Globus pallidus (tissue), 1 donor: ENCODE measurements around the gene NEURL1B.
"Not testable (repeated sequence)": the region's sequence is repeated elsewhere in the genome, so short reads cannot be mapped to it uniquely, and the experiment has no call there.

Experiments
- DNase-seq: peaks from one replicate; pipeline ENCODE4 v3.0.0-alpha.2; 2015; ENCODE audit warnings: low spot score

The NEURL1B gene, protein sequence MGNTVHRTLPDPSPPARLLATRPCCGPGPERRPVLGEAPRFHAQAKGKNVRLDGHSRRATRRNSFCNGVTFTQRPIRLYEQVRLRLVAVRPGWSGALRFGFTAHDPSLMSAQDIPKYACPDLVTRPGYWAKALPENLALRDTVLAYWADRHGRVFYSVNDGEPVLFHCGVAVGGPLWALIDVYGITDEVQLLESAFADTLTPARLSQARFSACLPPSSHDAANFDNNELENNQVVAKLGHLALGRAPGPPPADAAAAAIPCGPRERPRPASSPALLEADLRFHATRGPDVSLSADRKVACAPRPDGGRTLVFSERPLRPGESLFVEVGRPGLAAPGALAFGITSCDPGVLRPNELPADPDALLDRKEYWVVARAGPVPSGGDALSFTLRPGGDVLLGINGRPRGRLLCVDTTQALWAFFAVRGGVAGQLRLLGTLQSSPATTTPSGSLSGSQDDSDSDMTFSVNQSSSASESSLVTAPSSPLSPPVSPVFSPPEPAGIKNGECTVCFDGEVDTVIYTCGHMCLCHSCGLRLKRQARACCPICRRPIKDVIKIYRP

DNA sequence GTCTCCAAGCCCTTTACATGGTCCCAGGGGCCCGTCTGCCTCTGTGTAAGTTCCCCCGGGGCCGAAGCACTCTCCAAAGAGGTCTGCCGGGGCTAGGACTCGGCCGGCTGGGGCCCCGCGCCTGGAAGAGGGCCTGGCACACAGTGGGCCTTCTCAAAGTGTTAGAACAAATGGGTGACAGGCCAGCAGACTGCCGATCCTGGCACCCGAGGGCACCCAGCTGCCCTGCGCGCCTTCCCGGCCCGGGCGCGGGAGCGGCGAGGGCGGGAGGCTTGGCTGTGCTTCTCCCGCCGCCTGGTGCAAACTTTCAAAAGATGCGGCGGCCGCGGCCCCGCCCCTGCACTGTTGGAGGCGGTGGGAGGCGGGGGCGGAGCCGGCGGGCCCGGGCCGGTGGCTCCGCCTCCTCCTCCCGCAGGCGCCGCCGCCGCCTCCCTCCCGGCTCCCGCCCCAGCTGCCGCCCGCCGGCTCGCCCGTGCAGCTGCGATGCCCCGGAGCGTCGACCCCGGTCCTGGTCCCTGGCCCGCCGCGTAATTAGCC, at the start of gene NEURL1B:
Gene NEURL1B, plus strand, starts transcription at position 442 of the 537 bp plus-strand sequence. CDS start 144 bp downstream, outside the sequence.
- DNase-seq, result peak; percentile 86

DNA sequence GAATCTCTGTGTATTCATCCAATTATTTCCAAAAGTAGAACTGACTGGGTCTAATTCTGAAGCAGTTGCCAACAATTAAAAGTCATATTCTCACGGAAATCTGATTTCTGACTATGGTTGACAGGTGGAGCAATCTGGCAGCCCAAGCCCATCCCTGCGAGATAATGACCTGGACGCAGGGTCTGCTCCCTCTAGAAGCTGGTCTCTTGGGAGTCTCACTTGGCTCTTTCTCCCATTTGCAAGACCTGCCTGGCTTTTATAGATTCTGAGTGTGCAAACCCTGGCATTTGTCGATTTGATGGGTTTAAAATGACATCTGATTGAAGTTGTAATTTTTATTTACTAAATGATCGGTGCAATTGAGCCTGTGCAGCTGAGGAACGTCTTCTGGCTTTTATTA, 49.4 kb upstream of the NEURL1B start:
- DNase-seq, result no peak

DNA sequence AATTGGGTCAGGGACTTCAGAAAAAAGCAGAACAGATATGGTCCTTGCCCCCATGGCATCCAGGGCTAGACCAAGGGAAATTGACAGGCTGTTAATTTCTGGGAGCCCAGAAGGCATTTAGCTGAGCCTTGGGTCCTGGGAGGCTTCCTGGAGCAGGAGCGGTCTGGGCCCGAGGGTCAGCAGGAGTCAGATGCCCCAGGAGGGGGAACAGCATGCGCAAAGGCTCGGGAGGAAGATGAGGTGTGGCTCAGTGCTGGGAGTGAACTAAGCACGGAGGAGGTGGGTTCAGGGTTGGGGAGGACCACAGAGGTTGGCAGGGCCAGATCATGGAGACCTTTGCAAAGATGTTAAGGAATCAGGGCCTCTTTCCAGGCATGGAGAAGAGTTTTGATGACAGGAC, 48.2 kb upstream of the NEURL1B start:
- DNase-seq, result no peak

DNA sequence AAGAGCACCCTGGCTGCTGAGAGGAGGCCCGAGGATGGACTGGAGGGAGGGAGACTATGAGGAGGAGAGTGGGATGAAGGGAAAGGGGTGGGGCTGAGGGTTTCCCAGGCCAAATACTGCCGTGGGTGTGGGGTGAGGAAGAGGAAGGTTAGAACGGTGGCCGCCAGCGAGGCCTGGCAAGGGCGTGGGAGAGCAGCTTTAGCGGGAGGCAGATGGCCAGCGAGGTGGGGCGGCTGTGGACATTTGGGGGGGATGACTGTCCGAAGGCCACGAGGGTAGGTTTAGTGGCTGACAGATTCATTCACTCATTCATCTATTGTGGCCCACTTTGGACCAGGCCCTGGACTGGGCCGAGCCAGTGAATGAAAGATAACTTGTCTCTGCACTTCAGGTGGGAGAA, 47.8 kb upstream of the NEURL1B start:
- no peak for DNase-seq

DNA sequence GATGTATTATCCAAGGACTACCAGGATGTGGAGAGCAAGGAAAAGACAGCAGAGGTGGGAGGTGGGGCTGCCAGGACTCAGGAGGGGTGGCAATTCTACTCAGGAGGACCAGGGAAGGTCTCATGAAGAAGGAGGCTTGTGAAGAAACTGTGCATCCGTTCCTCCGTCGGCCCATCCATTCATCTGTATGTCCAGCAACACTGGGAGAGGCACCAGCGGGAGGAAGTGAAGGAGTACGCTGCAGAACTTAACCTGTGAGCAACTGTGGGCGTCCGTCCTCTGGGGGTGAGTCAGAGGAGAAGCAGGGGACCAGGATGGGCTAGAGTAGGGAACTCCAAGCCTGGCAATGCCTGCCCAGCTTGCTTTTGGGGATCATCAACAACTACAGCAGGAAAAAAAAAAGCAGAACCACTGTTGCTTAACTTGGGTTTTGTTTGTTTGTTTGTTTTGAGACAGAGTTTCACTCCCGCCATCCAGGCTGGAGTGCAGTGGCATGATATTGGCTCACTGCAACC, 47.3 kb upstream of the NEURL1B start:
- DNase-seq, result no peak

DNA sequence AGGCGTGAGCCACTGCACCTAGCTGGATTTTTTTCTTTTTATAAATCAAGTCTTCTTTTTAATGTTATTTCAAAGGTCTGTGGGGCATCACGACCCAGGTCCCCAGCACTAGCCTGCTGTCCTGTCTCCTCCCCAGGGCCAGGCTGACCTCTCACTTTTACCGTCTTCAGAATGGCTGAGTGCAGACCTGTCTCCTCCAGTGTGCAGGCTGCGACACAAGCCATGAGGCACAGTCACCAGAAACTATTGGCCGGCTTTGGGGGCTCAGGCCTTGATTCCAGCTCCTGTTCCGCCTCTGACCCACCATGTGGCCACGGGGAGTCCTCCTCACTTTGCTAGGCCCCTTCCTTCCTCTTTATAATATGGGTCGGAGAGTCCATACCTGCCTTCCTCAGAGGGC, 46.6 kb upstream of the NEURL1B start:
- DNase-seq, result no peak

DNA sequence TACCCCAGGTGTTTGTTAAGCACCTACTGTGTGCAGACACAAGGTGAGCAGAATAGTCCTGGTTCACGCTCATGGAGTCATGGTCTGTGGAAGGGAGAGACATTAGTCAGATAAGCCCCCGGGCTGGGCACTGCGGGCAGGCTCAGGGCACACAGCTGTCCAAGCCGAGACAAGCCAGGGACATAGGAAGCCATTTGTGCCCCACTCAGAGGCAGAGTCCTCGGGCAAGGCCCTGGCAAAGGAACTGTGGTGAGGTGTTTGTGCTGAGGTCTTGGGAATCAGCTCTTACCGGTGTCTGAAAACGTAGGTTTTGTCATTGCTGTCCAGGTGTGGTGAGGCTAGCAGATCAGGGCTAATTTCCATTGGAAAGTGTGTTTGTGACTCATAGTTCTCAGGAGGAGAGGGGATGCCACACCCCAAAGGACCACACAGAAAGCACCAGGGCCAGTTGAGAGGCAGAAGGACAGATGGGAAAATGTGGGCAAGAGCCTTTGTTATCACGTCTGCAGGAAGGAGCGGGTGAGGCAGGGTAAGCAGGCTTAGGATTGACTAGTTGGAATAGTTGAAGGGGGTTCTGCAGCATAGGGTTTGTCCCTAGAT, 46.1 kb upstream of the NEURL1B start:
- DNase-seq, result no peak

DNA sequence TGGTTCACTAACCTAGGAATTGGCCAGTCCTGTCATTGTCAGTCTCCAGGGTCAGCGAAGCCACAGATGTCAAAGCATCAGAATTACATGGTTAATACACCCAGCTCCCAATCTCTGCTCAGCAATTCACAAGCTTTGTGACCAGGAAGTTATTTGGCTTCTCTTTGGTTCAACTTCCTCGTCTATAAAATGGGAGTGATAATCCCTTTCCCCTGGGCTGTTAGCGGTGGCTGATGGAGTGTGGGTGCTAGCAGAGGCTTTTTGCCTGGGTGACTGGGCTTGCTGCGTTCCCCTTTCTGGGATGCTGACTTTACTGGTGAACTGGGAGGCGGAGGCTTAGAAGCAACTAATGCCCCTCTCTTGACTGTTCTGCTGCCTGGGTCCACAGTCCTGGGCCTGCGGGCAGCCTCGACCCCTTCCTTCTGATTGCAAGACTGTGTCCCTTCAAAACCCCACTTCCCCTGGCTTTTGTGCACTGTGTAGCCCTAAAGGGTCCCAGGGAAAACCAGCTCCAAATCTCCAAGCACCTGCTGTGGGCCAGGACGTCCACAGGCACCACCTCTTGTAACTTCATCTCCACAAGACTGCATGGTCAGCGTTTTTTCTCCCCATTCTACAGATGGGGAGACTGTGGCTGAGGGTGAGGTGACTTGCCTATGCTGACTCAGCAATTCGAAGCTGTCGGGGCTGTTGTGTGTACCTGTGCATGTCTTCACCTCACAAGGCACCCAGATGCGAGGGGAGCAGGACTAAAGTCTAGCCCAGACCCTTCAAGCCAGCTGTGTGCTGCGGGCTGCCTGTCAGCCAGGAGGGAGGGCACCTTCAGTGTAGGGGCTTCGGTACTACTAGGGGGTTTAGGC, 45.2 kb upstream of the NEURL1B start:
- no peak for DNase-seq

DNA sequence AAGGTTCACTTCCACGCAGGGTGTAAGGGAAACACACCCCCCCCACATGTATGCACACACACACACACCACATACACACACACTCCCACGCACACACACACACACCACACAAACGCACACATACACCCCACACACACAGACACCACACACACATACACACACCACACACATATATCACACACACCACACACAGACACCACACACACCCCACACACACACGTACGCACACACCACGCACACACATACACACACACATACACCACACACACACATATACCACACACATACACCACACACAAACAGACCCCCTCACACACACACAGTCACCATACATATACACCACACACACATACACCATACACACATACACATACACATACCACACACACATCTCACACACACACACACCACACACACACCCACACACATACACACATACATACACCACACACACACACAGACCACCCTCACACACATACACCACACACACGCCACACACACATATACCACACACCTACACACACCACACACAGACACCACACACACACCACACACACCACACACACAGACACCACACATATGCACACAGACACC, 44.3 kb upstream of the NEURL1B start:
- DNase-seq, result no peak

DNA sequence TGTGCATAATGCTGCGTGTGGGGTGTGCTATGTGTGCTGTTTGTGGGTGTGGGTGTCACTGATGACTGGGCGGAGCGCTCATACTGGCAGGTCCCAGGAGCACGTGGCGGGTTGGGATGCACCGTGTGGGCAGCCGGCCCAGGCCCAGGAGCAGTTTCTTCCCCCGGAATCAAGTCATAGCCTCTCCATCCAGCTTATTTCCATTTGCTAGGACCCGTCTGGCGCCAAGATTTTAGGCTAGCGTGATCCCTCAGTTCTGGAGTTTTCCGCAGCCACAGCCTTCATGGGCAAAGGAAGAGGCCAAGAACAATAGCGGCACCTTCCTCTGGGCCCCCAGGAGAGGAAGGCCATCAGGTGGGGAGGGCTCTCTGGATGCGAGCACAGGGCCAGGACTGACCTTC, 43.3 kb upstream of the NEURL1B start:
- no peak for DNase-seq

DNA sequence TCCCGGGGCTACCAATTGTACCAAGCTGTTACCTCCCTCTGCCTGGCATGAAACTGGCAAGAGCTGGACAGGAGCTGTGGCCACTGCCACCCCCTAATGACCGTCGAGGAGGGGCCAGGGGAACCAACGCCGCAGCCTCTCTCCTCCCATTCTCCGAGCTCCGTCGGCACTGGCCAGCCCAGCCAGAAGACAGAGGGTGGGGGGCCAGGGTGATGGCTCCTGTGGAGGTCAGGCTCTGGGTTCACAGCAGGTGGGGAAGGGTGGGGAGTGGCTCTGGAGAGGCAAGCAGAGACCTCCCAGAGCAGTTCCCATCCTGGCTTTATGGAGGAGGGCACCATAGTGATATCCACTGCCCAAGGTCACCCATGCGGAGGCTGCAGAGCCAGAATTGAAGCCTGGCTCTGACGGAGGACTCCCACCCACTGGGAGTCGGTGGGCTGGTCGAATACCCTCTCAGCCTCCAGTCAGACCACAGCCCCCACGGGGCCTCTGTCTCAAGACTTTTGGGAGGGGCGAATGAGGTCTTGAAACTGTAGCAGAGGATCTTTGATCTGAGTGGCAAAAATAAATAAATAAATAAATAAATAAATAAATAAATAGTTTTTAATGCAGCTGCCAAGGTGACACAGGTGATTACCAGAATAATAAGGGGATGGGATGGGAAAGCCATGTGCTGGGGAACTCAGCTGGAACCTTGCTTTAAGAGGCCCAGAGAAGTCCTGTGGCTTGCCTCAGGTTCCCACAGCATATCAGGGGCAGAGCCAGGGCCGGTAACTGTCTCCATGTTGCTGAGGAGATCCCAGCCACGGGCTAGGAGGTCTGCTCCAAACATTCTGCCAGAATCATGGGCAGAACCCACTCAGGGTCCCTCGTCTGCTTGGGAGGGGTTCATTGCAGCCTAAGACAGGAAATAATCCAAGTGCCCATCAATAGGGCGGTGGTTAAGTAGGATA, 42.5 kb upstream of the NEURL1B start:
- DNase-seq, result no peak

DNA sequence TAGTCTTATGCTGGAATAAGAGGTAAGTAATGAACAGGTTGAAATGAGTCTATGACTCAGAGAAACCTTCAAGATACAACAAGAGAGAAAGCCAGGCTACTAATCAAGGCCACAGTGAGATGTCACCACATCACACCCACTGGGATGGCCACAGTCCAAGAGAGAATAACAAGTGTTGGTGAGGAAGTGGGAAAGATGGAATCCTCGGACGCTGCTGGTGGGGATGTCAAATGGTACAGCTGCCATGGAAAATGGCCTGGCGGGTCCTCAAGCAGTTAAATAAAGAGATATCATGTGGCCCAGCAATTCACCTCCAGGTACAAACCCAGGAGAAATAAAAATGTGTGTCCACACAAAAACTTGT, 41.9 kb upstream of the NEURL1B start:
- DNase-seq, result no peak

DNA sequence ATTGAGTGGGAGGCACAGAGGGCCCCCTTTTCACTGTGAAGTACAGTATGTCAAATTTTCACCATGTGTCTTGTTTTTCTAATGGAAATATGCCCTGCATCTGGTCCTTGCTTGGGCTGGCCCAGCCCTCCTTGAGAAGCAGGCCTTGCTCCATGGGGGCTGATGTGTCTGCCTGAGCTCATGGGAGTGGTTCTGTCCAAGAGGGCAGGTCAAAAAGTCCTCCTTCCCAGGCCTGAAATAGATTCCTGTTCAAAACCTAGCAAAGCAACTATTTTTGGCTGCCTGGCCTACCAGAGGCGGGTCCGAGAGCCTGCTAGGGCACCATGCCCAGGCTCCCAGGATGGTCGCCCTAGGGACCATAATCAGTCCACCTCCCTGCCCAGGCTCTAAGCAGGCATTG, 40.5 kb upstream of the NEURL1B start:
- no peak for DNase-seq

DNA sequence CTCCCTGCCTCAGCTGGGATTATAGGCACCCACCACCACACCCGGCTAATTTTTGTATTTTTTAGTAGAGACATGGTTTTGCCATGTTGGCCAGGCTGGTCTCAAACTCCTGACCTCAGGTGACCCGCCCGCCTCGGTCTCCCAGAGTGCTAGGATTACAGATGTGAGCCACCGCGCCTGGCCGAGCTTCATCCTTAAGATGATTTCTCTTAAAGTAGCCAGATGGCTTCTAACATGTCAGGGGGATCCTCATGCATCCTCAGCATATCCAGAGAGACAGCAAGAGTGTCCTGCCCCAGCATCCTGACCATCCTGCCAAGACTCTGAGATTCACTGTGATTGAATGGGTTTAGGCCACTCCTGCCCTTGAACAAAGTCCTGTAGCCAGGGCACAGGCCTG, 39.5 kb upstream of the NEURL1B start:
- not testable (repeated sequence) for DNase-seq

DNA sequence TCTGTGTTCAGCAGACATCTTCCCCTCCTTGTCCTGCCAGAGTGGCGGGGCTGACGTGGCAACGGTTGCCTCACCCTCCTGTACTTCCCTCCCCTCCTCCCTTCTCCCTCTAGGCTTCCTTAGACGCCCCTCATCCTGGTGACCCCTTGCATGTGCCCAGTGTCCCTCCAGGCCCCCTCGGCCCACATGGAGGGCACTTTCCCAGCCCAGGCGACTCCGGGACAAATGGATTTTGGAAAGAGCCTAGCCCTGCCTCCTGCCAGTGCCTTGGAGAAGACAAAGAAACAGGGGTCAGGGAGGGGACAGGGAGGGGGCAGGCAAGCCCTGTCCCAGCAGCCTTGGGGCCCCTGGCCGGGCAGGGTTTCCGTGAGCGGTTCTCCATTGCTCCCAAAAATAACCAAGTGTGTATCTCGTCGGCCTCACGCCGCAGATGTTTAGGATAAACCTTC, 38.3 kb upstream of the NEURL1B start:
- no peak for DNase-seq

DNA sequence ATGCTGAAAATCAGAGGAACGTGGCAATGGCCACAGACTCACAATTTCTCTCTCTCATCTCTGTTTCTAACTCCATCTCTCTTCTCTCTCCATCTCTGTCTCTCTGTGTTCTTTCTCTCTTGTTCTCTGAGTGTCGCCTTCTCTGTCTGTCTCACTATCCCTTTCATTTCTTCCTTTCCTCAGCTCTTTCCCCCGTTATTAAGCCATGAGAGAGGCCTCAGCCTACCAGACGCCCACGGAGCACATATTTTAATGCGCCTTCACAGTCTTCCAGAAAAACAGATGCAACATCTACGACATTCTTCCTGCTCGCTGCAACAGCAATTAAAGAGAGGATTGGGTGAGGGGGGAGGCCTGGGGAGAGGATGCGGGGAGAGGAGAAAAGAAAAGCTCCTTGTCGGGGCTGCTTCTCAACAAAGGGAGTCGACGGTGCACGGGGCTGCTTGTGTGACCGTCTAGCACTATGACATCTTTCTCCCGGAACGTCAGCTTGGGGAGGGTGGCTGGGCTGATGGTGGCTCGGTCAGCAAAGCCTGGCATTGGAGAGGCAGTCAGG, 37.7 kb upstream of the NEURL1B start:
- DNase-seq, result peak; percentile 24

DNA sequence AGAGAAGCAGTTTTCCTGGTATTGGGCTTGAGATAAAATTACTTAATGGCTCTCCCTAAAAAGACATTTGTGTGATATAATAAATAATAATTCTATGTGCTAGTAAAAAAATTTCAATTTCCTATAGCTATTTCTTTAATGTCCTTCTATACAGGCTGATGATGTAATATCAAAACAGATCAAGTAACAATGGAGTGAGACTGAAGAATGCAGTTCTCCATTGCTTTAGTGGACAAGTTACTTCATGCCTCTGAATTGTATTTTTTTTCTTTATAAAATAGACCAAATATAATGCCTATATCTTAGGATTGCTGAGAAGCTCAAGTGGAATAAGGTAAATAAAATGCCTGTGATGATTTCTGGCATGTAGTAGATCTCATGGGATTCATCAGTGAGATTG, 35.6 kb upstream of the NEURL1B start:
- no peak for DNase-seq

DNA sequence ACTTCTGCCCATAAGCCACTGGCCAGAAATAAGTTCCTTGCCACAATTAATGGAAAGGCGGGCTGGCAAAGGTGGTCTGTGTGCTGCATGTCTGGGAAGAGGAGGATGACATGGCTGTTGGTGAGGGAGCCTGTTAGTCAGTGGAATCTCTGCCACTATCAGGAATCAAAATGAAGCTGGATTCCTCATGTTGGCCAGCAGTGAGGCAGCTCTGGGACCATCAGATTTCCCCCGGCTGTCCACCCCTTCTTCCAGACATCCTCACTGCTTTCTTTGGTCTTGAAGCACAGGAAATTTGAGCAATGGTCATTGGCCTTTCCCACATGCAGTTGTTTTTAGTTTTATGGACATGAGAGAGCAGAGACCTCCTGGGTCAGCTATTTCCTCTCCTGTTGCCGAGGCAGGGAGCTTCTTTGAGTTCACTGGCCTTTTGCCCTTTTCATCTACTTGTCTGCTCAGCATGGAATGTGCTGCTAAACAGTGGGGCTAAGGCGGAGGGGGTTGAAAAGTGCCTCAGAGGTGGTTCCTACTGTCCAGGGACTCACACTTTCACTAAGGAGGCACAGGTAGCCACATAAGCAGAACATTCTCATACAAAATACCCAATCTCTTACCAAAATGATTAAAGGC, 34.8 kb upstream of the NEURL1B start:
- DNase-seq, result no peak

DNA sequence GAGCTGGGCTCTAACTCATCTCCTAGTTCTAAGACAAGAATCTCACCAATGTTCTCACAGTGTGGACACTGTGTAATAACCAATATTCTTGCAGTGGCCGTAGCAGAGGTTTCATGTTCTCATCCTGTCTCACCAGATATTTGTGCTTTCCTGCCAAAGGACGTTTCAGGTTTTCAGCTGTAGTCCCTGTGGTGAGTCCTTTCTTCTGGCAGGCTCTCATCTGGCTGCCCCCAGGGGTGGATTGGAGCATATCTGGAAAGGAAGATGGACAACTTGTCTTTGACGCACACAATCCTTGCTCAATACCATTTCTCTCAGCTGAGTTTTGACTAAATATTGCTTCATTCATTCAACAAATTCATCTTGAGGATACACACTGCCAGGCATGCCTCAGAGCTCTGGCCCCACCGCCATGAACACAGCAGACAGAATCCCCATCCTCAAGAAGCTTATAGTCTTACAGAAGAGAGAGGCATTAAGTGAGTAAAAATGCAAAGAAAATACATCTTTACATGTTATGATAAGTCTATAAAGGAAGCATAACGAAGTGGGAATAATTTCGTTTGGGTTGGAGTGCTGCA, 33.8 kb upstream of the NEURL1B start:
- no peak for DNase-seq
